GM19463 (cell line): ENCODE results near the gene DESI1.
A peak's percentile ranks its signal among the peaks of the same experiment; 100 is the strongest.
"Not testable (repeated sequence)": the region's sequence is repeated elsewhere in the genome, so short reads cannot be mapped to it uniquely, and the experiment has no call there.

Experiments
- ATAC-seq: cut with Tn5 transposase; IDR thresholded peaks from one replicate; pipeline ENCODE4 v1.9.1; 2021; ENCODE audit warnings: mild to moderate bottlenecking, moderate library complexity; ENCODE audit not compliant: unreplicated experiment

DESI1 gene

GRCh38 chr22:41620589-41621098 lies at the start of gene DESI1:
Gene DESI1 (minus strand): TSS chr22:41621043. CDS start chr22:41620839, 204 bp downstream.
- peak; percentile 12 for ATAC-seq

GRCh38 chr22:41668971-41669911 lies 48.4 kb upstream of the DESI1 start:
- ATAC-seq, result no peak

- no peak for ATAC-seq
Measured at GRCh38 chr22:41664951-41665350, 44.1 kb upstream of the DESI1 start.

GRCh38 chr22:41664490-41664889 lies 43.6 kb upstream of the DESI1 start:
- ATAC-seq, result no peak

GRCh38 chr22:41663594-41663993 lies 42.8 kb upstream of the DESI1 start:
- not testable (repeated sequence) for ATAC-seq

- ATAC-seq, result no peak
Measured at GRCh38 chr22:41661713-41662112, 40.9 kb upstream of the DESI1 start.

GRCh38 chr22:41661088-41661487 lies 40.2 kb upstream of the DESI1 start:
- no peak for ATAC-seq

GRCh38 chr22:41660416-41660815 lies 39.6 kb upstream of the DESI1 start:
- no peak for ATAC-seq

- no peak for ATAC-seq
Measured at GRCh38 chr22:41659941-41660340, 39.1 kb upstream of the DESI1 start.

- no peak for ATAC-seq
Measured at GRCh38 chr22:41658869-41659268, 38.0 kb upstream of the DESI1 start.

- ATAC-seq, result no peak
Measured at GRCh38 chr22:41657709-41658108, 36.9 kb upstream of the DESI1 start.

GRCh38 chr22:41656556-41656955 lies 35.7 kb upstream of the DESI1 start:
- ATAC-seq, result no peak

- ATAC-seq, result no peak
Measured at GRCh38 chr22:41654322-41654721, 33.5 kb upstream of the DESI1 start.

- ATAC-seq, result no peak
Measured at GRCh38 chr22:41650821-41651220, 30.0 kb upstream of the DESI1 start.

- ATAC-seq, result no peak
Measured at GRCh38 chr22:41650229-41650628, 29.4 kb upstream of the DESI1 start.

GRCh38 chr22:41648432-41648831 lies 27.6 kb upstream of the DESI1 start:
- ATAC-seq, result no peak

GRCh38 chr22:41647771-41648170 lies 26.9 kb upstream of the DESI1 start:
- no peak for ATAC-seq

GRCh38 chr22:41642331-41643110 lies 21.7 kb upstream of the DESI1 start:
- no peak for ATAC-seq

- ATAC-seq, result no peak
Measured at GRCh38 chr22:41641854-41642253, 21.0 kb upstream of the DESI1 start.

- ATAC-seq, result no peak
Measured at GRCh38 chr22:41638748-41639147, 17.9 kb upstream of the DESI1 start.

GRCh38 chr22:41638124-41638523 lies 17.3 kb upstream of the DESI1 start:
- no peak for ATAC-seq

GRCh38 chr22:41637623-41638022 lies 16.8 kb upstream of the DESI1 start:
- ATAC-seq, result not testable (repeated sequence)
